ENCODE measurements around the gene RALGDS. TPM values are rescaled to one million over a fixed set of nuclear protein-coding genes. Genes with fewer than 3 reads are reported as not detected.

Gene RALGDS
- total and polyA plus RNA-seq, 2 donors (not counting 3 experiments of a cell fraction or from before 2014, with no cell fraction given), result 41.4 to 60.0 TPM

- Histone ChIP-seq H3K9me1 (replicated peaks; ENCODE audit: control insufficient read depth, extremely low read depth, insufficient read depth, low read length) (no peaks in the 10 kb centered on the region), H3K9me3 (replicated peaks; ENCODE audit: control insufficient read depth, insufficient read depth, low read length) (no peaks in the 10 kb centered on the region), H3K79me2 (ENCODE audit: control insufficient read depth, insufficient read depth, low read length) (no peaks in the 10 kb centered on the region), H3K4me2 (ENCODE audit: insufficient read depth, low read length) (peak within 1 kb of the TSS; percentile 61), H3K4me3 (replicated peaks in 1 of 3; ENCODE audit: insufficient read depth in 1 of 3, low read depth in 1 of 3, low read length in 3 of 3) (peak within 1 kb of the TSS; percentile 60 to 92 (median 80)), H4K20me1 (replicated peaks; ENCODE audit: control insufficient read depth, extremely low read depth, insufficient read depth, low read length) (no peaks in the 10 kb centered on the region), H3K9ac (replicated peaks; ENCODE audit: extremely low read depth, insufficient read depth, low read length) (peak within 1 kb of the TSS; percentile 61), H3K27me3 (ENCODE audit: control insufficient read depth in 2 of 2, insufficient read depth in 2 of 2, low read length in 2 of 2) (no peaks in the 10 kb centered on the region), H3K4me1 (ENCODE audit: control insufficient read depth, extremely low read depth, insufficient read depth, low read length) (peaks cover 3% of the 10 kb centered on the region), H2AFZ (ENCODE audit: low read depth, low read length) (peak within 1 kb of the TSS; percentile 95), H3K36me3 (ENCODE audit: control insufficient read depth in 2 of 2, extremely low read depth in 1 of 2, insufficient read depth in 2 of 2, low read length in 2 of 2) (peaks cover 2 to 4% of the 10 kb centered on the region in 2 experiments), H3K27ac (ENCODE audit: insufficient read depth, low read depth, low read length) (no peak within 1 kb of the TSS)
- CTCF ChIA-PET, result interaction anchor here (1.0 kb wide), 1 partner anchor 17 kb away, joined by 4 read pairs; no protein-coding TSS in a partner anchor
- POLR2A ChIA-PET, result no interaction called here
- TF ChIP-seq MYC (IDR thresholded peaks at IDR 0.05; ENCODE audit: low read depth, low read length) (no peak), JUN (IDR thresholded peaks at IDR 0.05; ENCODE audit: borderline replicate concordance, insufficient read depth, insufficient read length, low read depth) (no peak), GATA2 (IDR thresholded peaks at IDR 0.05; ENCODE audit: insufficient read depth, insufficient read length, low read depth, low read length) (no peak), POLR2A (IDR thresholded peaks at IDR 0.05; ENCODE audit: low read depth, low read length) (peak; percentile 64)
- intact Hi-C loops (cut with micrococcal nuclease), result no loop called here
- DNase-seq (ENCODE audit: low read depth, low spot score) (peak; percentile 55), FAIRE-seq (peak; percentile 73)
- dilution Hi-C loops (cut with MboI; ENCODE audit: extremely low pct_ligation_motif_present, low sequenced_read_pairs), result no loop called here
- BruUV-seq (replicated peaks), result TSS peak; percentile 9
These were observed 42.6 kb upstream of the RALGDS start, which contains the start of gene GBGT1 for GRCh38 chr9:133163504-133164172. TSS of gene GBGT1 (minus strand) at chr9:133163914. CDS start at chr9:133162412, 1,502 bp downstream.

DNA sequence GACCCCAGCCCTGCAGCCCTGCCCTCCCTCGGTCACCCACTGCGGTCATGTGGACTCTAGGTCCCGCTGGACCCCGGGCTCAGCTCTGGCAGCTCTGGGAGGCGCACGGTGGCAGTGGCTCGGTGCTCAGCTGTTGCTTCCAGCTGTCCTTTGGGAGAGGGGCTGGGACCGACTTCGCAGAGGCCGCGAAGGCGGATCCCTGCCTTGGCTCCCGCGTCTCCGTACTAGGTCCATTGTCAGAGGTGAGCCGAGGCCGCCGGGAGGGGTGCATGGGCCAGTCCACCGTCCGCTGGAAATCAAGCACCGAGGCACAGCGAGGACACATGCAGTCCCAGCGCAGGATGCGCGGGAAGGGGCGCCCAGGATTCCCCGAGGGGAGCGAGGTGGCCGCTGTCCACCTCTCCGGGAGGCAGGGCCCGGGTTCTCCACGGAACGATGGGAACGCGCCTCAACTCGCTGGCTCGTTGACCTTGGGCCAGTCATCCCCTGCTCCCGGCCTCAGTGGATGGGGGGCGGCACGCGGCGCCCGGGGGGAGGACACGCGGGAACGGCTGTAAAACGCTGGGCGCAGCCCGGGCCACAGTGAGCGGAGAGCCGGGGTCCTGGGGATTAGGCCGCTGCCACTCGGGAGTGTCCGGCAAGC lies 41.9 kb upstream of the RALGDS start:
- no peaks in the 10 kb centered on the region for H3K79me2 ChIP-seq (ENCODE audit: control insufficient read depth, insufficient read depth, low read length)
- H4K20me1 ChIP-seq (replicated peaks; ENCODE audit: control insufficient read depth, extremely low read depth, insufficient read depth, low read length), result no peaks in the 10 kb centered on the region
- dilution Hi-C loops (cut with MboI; ENCODE audit: extremely low pct_ligation_motif_present, low sequenced_read_pairs), result no loop called here
- no peak for TF ChIP-seq JUN (IDR thresholded peaks at IDR 0.05; ENCODE audit: borderline replicate concordance, insufficient read depth, insufficient read length, low read depth)
- no peak for TF ChIP-seq POLR2AphosphoS5 (IDR thresholded peaks at IDR 0.05; ENCODE audit: insufficient read depth, low read depth, low read length)
- no peak for TF ChIP-seq CTCF (IDR thresholded peaks at IDR 0.05; ENCODE audit: extremely low read depth in 1 of 2, insufficient read depth in 1 of 2, low read depth in 1 of 2, low read length in 2 of 2)
- no peak for TF ChIP-seq FOS (IDR thresholded peaks at IDR 0.05; ENCODE audit: borderline replicate concordance, insufficient read depth, low read length)
- TF ChIP-seq MYC (IDR thresholded peaks at IDR 0.05; ENCODE audit: low read depth, low read length), result no peak
- TF ChIP-seq MAX (IDR thresholded peaks at IDR 0.05; ENCODE audit: insufficient read depth, insufficient read length), result no peak
- no peak for TF ChIP-seq EZH2 (IDR thresholded peaks at IDR 0.05; ENCODE audit: borderline replicate concordance, low read depth, low read length, severe bottlenecking)
- no peak for TF ChIP-seq GATA2 (IDR thresholded peaks at IDR 0.05; ENCODE audit: insufficient read depth, insufficient read length, low read depth, low read length)
- no peak for TF ChIP-seq POLR2A (IDR thresholded peaks at IDR 0.05; ENCODE audit: low read depth, low read length)
- H3K4me1 ChIP-seq (ENCODE audit: control insufficient read depth, extremely low read depth, insufficient read depth, low read length), result peaks cover 3% of the 10 kb centered on the region
- no peaks in the 10 kb centered on the region for H3K9me1 ChIP-seq (replicated peaks; ENCODE audit: control insufficient read depth, extremely low read depth, insufficient read depth, low read length)
- intact Hi-C loops (cut with micrococcal nuclease), result no loop called here
- POLR2A ChIA-PET, result no interaction called here
- H3K36me3 ChIP-seq (ENCODE audit: control insufficient read depth in 2 of 2, extremely low read depth in 1 of 2, insufficient read depth in 2 of 2, low read length in 2 of 2), result peaks cover 2 to 4% of the 10 kb centered on the region in 2 experiments
- FAIRE-seq (no peak), DNase-seq (ENCODE audit: low read depth, low spot score) (no peak)
- BruUV-seq (replicated peaks), result no TSS peak
- H3K4me3 ChIP-seq (replicated peaks in 1 of 3; ENCODE audit: insufficient read depth in 1 of 3, low read depth in 1 of 3, low read length in 3 of 3), result peak overlapping the region; percentile 60 to 92 (median 80)
- H2AFZ ChIP-seq (ENCODE audit: low read depth, low read length), result peak overlapping the region; percentile 95
- CTCF ChIA-PET, result interaction anchor here (1.1 kb wide), 1 partner anchor 18 kb away, joined by 3 read pairs; no protein-coding TSS in a partner anchor
- H3K4me2 ChIP-seq (ENCODE audit: insufficient read depth, low read length), result peak overlapping the region; percentile 61
- peak overlapping the region; percentile 61 for H3K9ac ChIP-seq (replicated peaks; ENCODE audit: extremely low read depth, insufficient read depth, low read length)
- no peaks in the 10 kb centered on the region for H3K27me3 ChIP-seq (ENCODE audit: control insufficient read depth in 2 of 2, insufficient read depth in 2 of 2, low read length in 2 of 2)
- H3K27ac ChIP-seq (ENCODE audit: insufficient read depth, low read depth, low read length), result no peak overlapping the region
- no peaks in the 10 kb centered on the region for H3K9me3 ChIP-seq (replicated peaks; ENCODE audit: control insufficient read depth, insufficient read depth, low read length)

Measured in endothelial cell of umbilical vein (primary cell).